Endothelial cell of umbilical vein (primary cell): ENCODE data around the gene SNCAIP. TPM values are rescaled to one million over a fixed set of nuclear protein-coding genes. Genes with fewer than 3 reads are reported as not detected.

Experiments
- BruUV-seq: library from RNA; stranded (reverse); fragments of 400-500 nt; replicated peaks from 2 replicates; lab custom pipeline; 2021; lab: Mats Ljungman, UMichigan
- CTCF ChIA-PET: fragments of 300-600, 350-600 bp; sonication (Branson Sonifier 250); formaldehyde crosslinking; loops from one replicate; lab custom pipeline; 2021; ENCODE audit warnings: antibody characterized with exemption, inconsistent platforms; lab: Charles Lee
- POLR2A ChIA-PET: fragments of 300-600, 350-600 bp; sonication (Branson Sonifier 250); formaldehyde crosslinking; loops from one replicate; lab custom pipeline; 2021; ENCODE audit warnings: antibody characterized with exemption, inconsistent platforms; lab: Charles Lee
- DNase-seq: peaks from one replicate; pipeline ENCODE4 v3.0.0-alpha.2; 2011; ENCODE audit warnings: low read depth, low spot score
- FAIRE-seq: peaks from 2 replicates; lab custom pipeline; 2011; peaks lifted over from hg19 to GRCh38; lab: Jason Lieb, UNC
- H2AFZ ChIP-seq: 2 replicates; pipeline ENCODE4 v1.6.0; 2012; ENCODE audit warnings: low read depth, low read length, control low read depth, inconsistent platforms
- H3K27ac ChIP-seq: 2 replicates; pipeline ENCODE4 v1.5.1; 2011; ENCODE audit warnings: low read depth, mild to moderate bottlenecking, control low read depth, low read length, moderate library complexity; ENCODE audit not compliant: insufficient read depth
- H3K27me3 ChIP-seq, 2 experiments: 2 replicates each; pipeline versions ENCODE4 v1.6.0 to v1.6.1; 2011; ENCODE audit warnings: low read length in 2 of 2, mixed read lengths in 1 of 2; ENCODE audit not compliant: control insufficient read depth in 2 of 2, insufficient read depth in 2 of 2
- H3K36me3 ChIP-seq, 2 experiments: 2 replicates in 1 of 2; 3 replicates in 1 of 2; pipeline ENCODE4 v1.5.1; 2011; ENCODE audit warnings: low read length in 2 of 2, mild to moderate bottlenecking in 1 of 2, moderate library complexity in 1 of 2; ENCODE audit not compliant: control insufficient read depth in 2 of 2, insufficient read depth in 2 of 2; ENCODE audit errors: extremely low read depth in 1 of 2
- H3K4me1 ChIP-seq: 3 replicates; pipeline ENCODE4 v1.5.1; 2011; ENCODE audit warnings: mild to moderate bottlenecking, low read length; ENCODE audit not compliant: control insufficient read depth, insufficient read depth; ENCODE audit errors: extremely low read depth
- H3K4me2 ChIP-seq: 2 replicates; pipeline ENCODE4 v1.6.1; 2011; ENCODE audit warnings: low read length, control low read depth, mixed read lengths; ENCODE audit not compliant: insufficient read depth
- H3K4me3 ChIP-seq, 3 experiments: fragments of 200-600 bp in 1 of 3; sonication (generic), shearing (Covaris generic) in 1 of 3; replicated peaks in 1 of 3; 2 replicates each; pipeline ENCODE4 v1.5.1; 2011 to 2016; ENCODE audit warnings: control low read depth in 3 of 3, low read length in 3 of 3, mild to moderate bottlenecking in 2 of 3, inconsistent platforms in 1 of 3, low read depth in 1 of 3, moderate library complexity in 1 of 3; ENCODE audit not compliant: insufficient read depth in 1 of 3
- H3K79me2 ChIP-seq: 2 replicates; pipeline ENCODE4 v1.6.0; 2012; ENCODE audit warnings: low read length, inconsistent platforms; ENCODE audit not compliant: control insufficient read depth, insufficient read depth
- H3K9ac ChIP-seq: replicated peaks from 2 replicates; pipeline ENCODE3; 2011; ENCODE audit warnings: low read length, control low read depth; ENCODE audit not compliant: insufficient read depth; ENCODE audit errors: extremely low read depth
- H3K9me1 ChIP-seq: replicated peaks from 3 replicates; pipeline ENCODE4 v1.6.0; 2011; ENCODE audit warnings: mild to moderate bottlenecking, low read length; ENCODE audit not compliant: control insufficient read depth, insufficient read depth; ENCODE audit errors: extremely low read depth
- H3K9me3 ChIP-seq: replicated peaks from 2 replicates; pipeline ENCODE4 v1.5.1; 2012; ENCODE audit warnings: low read length, inconsistent platforms; ENCODE audit not compliant: control insufficient read depth, insufficient read depth
- H4K20me1 ChIP-seq: replicated peaks from 2 replicates; pipeline ENCODE3; 2011; ENCODE audit warnings: mild to moderate bottlenecking, low read length; ENCODE audit not compliant: control insufficient read depth, insufficient read depth; ENCODE audit errors: extremely low read depth
- EZH2 ChIP-seq: IDR thresholded peaks from 2 replicates; pipeline ENCODE4 v1.6.1; 2012; ENCODE audit warnings: borderline replicate concordance, low read depth, mild to moderate bottlenecking, moderate library complexity, low read length, inconsistent platforms; ENCODE audit not compliant: severe bottlenecking
- FOS ChIP-seq: IDR thresholded peaks from 2 replicates; pipeline ENCODE4 v1.6.1; 2011; ENCODE audit warnings: mild to moderate bottlenecking, low read length, moderate library complexity, borderline replicate concordance; ENCODE audit not compliant: insufficient read depth
- MAX ChIP-seq: IDR thresholded peaks from 2 replicates; pipeline ENCODE4 v1.6.1; 2011; ENCODE audit not compliant: insufficient read depth, insufficient read length
- MYC ChIP-seq: IDR thresholded peaks from one replicate; pipeline ENCODE4 v1.6.1; 2011; ENCODE audit warnings: mild to moderate bottlenecking, low read depth, low read length
- POLR2A ChIP-seq: IDR thresholded peaks from 2 replicates; pipeline ENCODE4 v1.6.1; 2012; ENCODE audit warnings: low read depth, mild to moderate bottlenecking, control low read depth, low read length
- POLR2AphosphoS5 ChIP-seq: IDR thresholded peaks from 2 replicates; pipeline ENCODE4 v1.6.1; 2012; ENCODE audit warnings: low read depth, mild to moderate bottlenecking, control low read depth, low read length, moderate library complexity; ENCODE audit not compliant: insufficient read depth
- dilution Hi-C: fragments of 300-500 bp; cut with MboI; formaldehyde crosslinking; loops from one replicate; pipeline ENCODE4 v1.15.0; 2019; ENCODE audit warnings: low sequenced_read_pairs; ENCODE audit not compliant: extremely low pct_ligation_motif_present
- intact Hi-C: fragments of 100-400 bp; cut with micrococcal nuclease; formaldehyde crosslinking; loops from one replicate; pipeline ENCODE4 v1.10.0; 2022
- polyA plus RNA-seq, 4 experiments: library from polyadenylated mRNA; depleted of rRNA in 3 of 4; stranded (reverse) in 3 of 4; unstranded in 1 of 4; fragments of >200 nt; gene quantifications; 2 replicates each; pipeline versions ENCODE4 v1.2.1 to v1.2.3, GENCODE V29; 2011 to 2012; ENCODE audit warnings: missing spikeins in 1 of 4
- total RNA-seq: library from RNA; stranded (reverse); gene quantifications from 2 replicates; pipeline ENCODE4 v1.2.3, GENCODE V29; 2021
- TF ChIP-seq, protein P1 (sequence below), 2 donors: IDR thresholded peaks; 1 replicate in 1 of 2; 2 replicates in 1 of 2; pipeline ENCODE4 v1.5.1; 2011; ENCODE audit warnings: low read length in 2 of 2, mild to moderate bottlenecking in 2 of 2, moderate library complexity in 2 of 2, control low read depth in 1 of 2, inconsistent platforms in 1 of 2, low read depth in 1 of 2; ENCODE audit not compliant: insufficient read depth in 1 of 2; ENCODE audit errors: extremely low read depth in 1 of 2

The SNCAIP gene
- total and polyA plus RNA-seq, 2 donors (not counting 3 experiments of a cell fraction or from before 2014, with no cell fraction given) = 13.1 to 42.0 TPM

GRCh38 chr5:122470365-122470764 lies 158.3 kb downstream of the SNCAIP start:
- Histone ChIP-seq H3K9me3 (no peaks in the 10 kb centered on the region), H2AFZ (no peak overlapping the region), H3K4me3 (no peak overlapping the region), H4K20me1 (no peaks in the 10 kb centered on the region), H3K4me2 (no peak overlapping the region), H3K9me1 (no peaks in the 10 kb centered on the region), H3K79me2 (no peaks in the 10 kb centered on the region), H3K27ac (no peak overlapping the region), H3K4me1 (no peaks in the 10 kb centered on the region), H3K27me3 (no peaks in the 10 kb centered on the region), H3K9ac (no peak overlapping the region), H3K36me3 (no peaks in the 10 kb centered on the region)
- TF ChIP-seq, protein P1, sequence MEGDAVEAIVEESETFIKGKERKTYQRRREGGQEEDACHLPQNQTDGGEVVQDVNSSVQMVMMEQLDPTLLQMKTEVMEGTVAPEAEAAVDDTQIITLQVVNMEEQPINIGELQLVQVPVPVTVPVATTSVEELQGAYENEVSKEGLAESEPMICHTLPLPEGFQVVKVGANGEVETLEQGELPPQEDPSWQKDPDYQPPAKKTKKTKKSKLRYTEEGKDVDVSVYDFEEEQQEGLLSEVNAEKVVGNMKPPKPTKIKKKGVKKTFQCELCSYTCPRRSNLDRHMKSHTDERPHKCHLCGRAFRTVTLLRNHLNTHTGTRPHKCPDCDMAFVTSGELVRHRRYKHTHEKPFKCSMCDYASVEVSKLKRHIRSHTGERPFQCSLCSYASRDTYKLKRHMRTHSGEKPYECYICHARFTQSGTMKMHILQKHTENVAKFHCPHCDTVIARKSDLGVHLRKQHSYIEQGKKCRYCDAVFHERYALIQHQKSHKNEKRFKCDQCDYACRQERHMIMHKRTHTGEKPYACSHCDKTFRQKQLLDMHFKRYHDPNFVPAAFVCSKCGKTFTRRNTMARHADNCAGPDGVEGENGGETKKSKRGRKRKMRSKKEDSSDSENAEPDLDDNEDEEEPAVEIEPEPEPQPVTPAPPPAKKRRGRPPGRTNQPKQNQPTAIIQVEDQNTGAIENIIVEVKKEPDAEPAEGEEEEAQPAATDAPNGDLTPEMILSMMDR (IDR thresholded peaks at IDR 0.05; ENCODE audit: extremely low read depth in 1 of 2, insufficient read depth in 1 of 2, low read depth in 1 of 2, low read length in 2 of 2) = no peak
- no peak for TF ChIP-seq MAX
- no peak for TF ChIP-seq FOS
- TF ChIP-seq MYC = no peak
- no peak for TF ChIP-seq POLR2A
- TF ChIP-seq POLR2AphosphoS5 = no peak
- no peak for TF ChIP-seq EZH2
- no peak for FAIRE-seq
- intact Hi-C loops = no loop called here
- DNase-seq = no peak
- POLR2A ChIA-PET = no interaction called here
- CTCF ChIA-PET = no interaction called here
- no TSS peak for BruUV-seq
- dilution Hi-C loops = no loop called here
